HepG2 (cell line): ENCODE results near the gene RPS19. TPM values are rescaled to one million over a fixed set of nuclear protein-coding genes. Genes with fewer than 3 reads are reported as not detected.

Experiments
- BRCA1 ChIP-seq: sonication (generic); formaldehyde crosslinking; IDR thresholded peaks from 2 replicates; pipeline ENCODE4 v1.4.0; 2020; ENCODE audit warnings: missing genetic modification reagents
- CREB1 ChIP-seq, 2 experiments: fragments of 450-650 bp in 1 of 2; IDR thresholded peaks; 2 replicates each; pipeline ENCODE4 v1.6.1; 2016 to 2017; ENCODE audit warnings: control low read depth in 1 of 2, mild to moderate bottlenecking in 1 of 2, missing compliant biosample characterization in 1 of 2, missing genetic modification characterization in 1 of 2
- FIP1L1 ChIP-seq: fragments of 200-400 bp; formaldehyde crosslinking; IDR thresholded peaks from 2 replicates; pipeline ENCODE4 v1.6.1; 2018; ENCODE audit warnings: low read depth, mild to moderate bottlenecking, low read length, moderate library complexity, borderline replicate concordance; ENCODE audit not compliant: insufficient read depth
- IKZF5 ChIP-seq: IDR thresholded peaks from 2 replicates; pipeline ENCODE4 v1.6.1; 2018; ENCODE audit warnings: missing genetic modification reagents, mild to moderate bottlenecking, missing compliant biosample characterization
- NPAS2 ChIP-seq: sonication (generic); formaldehyde crosslinking; IDR thresholded peaks from 2 replicates; pipeline ENCODE4 v1.8.0; 2022; ENCODE audit warnings: mild to moderate bottlenecking, missing genetic modification reagents, borderline replicate concordance
- PREB ChIP-seq: sonication (generic); formaldehyde crosslinking; IDR thresholded peaks from 2 replicates; pipeline ENCODE4 v1.4.0; 2020; ENCODE audit warnings: missing genetic modification reagents
- RARG ChIP-seq: sonication (generic); formaldehyde crosslinking; IDR thresholded peaks from 2 replicates; pipeline ENCODE4 v1.4.0; 2020; ENCODE audit warnings: low read depth, mild to moderate bottlenecking, missing genetic modification reagents
- TBL1XR1 ChIP-seq: fragments of 150-350 bp; IDR thresholded peaks from 2 replicates; pipeline ENCODE4 v1.6.1; 2014; ENCODE audit warnings: borderline replicate concordance, low read length; ENCODE audit not compliant: partially characterized antibody
- TEAD3 ChIP-seq: optimal IDR thresholded peaks from 2 replicates; pipeline ENCODE3; 2016; ENCODE audit warnings: borderline replicate concordance
- ZBTB21 ChIP-seq: sonication (generic); formaldehyde crosslinking; IDR thresholded peaks from 2 replicates; pipeline ENCODE4 v1.4.0; 2020; ENCODE audit warnings: missing genetic modification reagents
- ZNF331 ChIP-seq: sonication (generic); formaldehyde crosslinking; IDR thresholded peaks from 2 replicates; pipeline ENCODE4 v1.4.0; 2020; ENCODE audit warnings: missing genetic modification reagents
- ZNF460 ChIP-seq: sonication (generic); formaldehyde crosslinking; IDR thresholded peaks from 2 replicates; pipeline ENCODE4 v1.5.1; 2020; ENCODE audit warnings: missing genetic modification reagents, mild to moderate bottlenecking, borderline replicate concordance
- ZNF484 ChIP-seq: sonication (generic); formaldehyde crosslinking; IDR thresholded peaks from 2 replicates; pipeline ENCODE4 v1.5.1; 2020; ENCODE audit warnings: mild to moderate bottlenecking, low read depth, missing genetic modification reagents, borderline replicate concordance
- ZNF83 ChIP-seq: sonication (generic); formaldehyde crosslinking; IDR thresholded peaks from 2 replicates; pipeline ENCODE4 v1.4.0; 2020; ENCODE audit warnings: missing genetic modification reagents, mild to moderate bottlenecking, borderline replicate concordance
- ZSCAN31 ChIP-seq: sonication (generic); formaldehyde crosslinking; IDR thresholded peaks from 2 replicates; pipeline ENCODE4 v1.5.0; 2020; ENCODE audit warnings: low read depth, mild to moderate bottlenecking, missing genetic modification reagents
- polyA plus RNA-seq, 8 experiments: library from polyadenylated mRNA; depleted of rRNA in 3 of 8; stranded (reverse) in 7 of 8; unstranded in 1 of 8; fragments of >200 nt; fragmentation: Illumina TruSeq in 4 of 8; extraction: Trizol in 4 of 8; gene quantifications; 2 replicates each; pipeline versions ENCODE4 v1.2.1 to v1.2.3, GENCODE V29; 2011 to 2016; ENCODE audit warnings: low read depth in 4 of 8, missing spikeins in 1 of 8, mixed read lengths in 1 of 8; ENCODE audit not compliant: insufficient read depth in 1 of 8
- total RNA-seq, 5 experiments: library from RNA; depleted of rRNA; stranded (reverse); fragments of >200 nt; fragmentation: Illumina TruSeq; extraction: Trizol; gene quantifications; 2 replicates each; pipeline ENCODE4 v1.2.3, GENCODE V29; 2016; ENCODE audit warnings: low read depth in 1 of 5
- TF ChIP-seq, protein P1 (sequence below): sonication (generic); formaldehyde crosslinking; IDR thresholded peaks from 2 replicates; pipeline ENCODE4 v1.8.1; 2023; ENCODE audit warnings: mild to moderate bottlenecking, moderate library complexity, missing genetic modification reagents
- TF ChIP-seq, protein P2 (sequence below): sonication (generic); formaldehyde crosslinking; IDR thresholded peaks from 2 replicates; pipeline ENCODE4 v1.4.0; 2020; ENCODE audit warnings: mild to moderate bottlenecking, missing genetic modification reagents

Gene RPS19
- total and polyA plus RNA-seq, 2 of the 13 experiments (the other 11 are each of a cell fraction or from before 2014, with no cell fraction given), result 1,983 to 4,758 TPM

DNA sequence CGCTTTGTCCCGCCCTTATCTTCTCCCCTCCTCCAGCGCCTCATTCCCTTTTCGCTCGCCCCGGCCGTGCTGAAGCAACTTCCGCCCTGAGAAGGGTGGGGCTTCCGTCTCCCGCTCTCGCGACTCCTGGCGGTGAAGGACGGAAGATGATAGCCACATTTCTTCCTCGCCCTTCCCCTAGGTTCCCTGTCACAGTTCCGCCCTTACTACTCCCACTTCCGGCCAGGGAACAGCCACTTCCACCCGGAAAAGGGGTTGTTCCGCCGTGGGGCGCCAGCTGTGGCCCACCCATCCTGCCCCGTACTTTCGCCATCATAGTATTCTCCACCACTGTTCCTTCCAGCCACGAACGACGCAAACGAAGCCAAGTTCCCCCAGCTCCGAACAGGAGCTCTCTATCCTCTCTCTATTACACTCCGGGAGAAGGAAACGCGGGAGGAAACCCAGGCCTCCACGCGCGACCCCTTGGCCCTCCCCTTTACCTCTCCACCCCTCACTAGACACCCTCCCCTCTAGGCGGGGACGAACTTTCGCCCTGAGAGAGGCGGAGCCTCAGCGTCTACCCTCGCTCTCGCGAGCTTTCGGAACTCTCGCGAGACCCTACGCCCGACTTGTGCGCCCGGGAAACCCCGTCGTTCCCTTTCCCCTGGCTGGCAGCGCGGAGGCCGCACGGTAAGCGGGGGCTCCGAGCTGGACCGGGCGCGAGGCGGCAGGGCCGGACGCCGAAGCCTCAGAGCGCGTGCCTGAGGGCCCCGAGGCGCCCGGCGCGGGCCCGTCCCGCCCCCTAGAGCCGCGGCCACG, at the start of gene RPS19 (continued):
- TF ChIP-seq FIP1L1 (0 out of 2 replicates have a peak, but pooled peaks have one; percentile 24), RARG (CRISPR knock-in tag) (no peak), BRCA1 (CRISPR knock-in tag) (0 out of 2 replicates have a peak, but pooled peaks have one; percentile 31), NPAS2 (CRISPR knock-in tag) (no peak), ZNF331 (CRISPR knock-in tag) (peak; percentile 72; the same call in 1 of the 2 replicates), CREB1 (IDR thresholded peaks at IDR 0.05) (peak; percentile 60), CREB1 (CRISPR knock-in tag; IDR thresholded peaks at IDR 0.05) (peak; percentile 85), IKZF5 (CRISPR knock-in tag) (peak; percentile 44), TBL1XR1 (no peak), ZBTB21 (CRISPR knock-in tag) (0 out of 2 replicates have a peak, but pooled peaks have one; percentile 13), ZNF460 (CRISPR knock-in tag) (no peak), ZNF83 (CRISPR knock-in tag) (no peak), PREB (no peak), TEAD3 (peak; percentile 50), ZNF484 (no peak), ZSCAN31 (CRISPR knock-in tag) (peak; percentile 64)
- TF ChIP-seq, protein P1, sequence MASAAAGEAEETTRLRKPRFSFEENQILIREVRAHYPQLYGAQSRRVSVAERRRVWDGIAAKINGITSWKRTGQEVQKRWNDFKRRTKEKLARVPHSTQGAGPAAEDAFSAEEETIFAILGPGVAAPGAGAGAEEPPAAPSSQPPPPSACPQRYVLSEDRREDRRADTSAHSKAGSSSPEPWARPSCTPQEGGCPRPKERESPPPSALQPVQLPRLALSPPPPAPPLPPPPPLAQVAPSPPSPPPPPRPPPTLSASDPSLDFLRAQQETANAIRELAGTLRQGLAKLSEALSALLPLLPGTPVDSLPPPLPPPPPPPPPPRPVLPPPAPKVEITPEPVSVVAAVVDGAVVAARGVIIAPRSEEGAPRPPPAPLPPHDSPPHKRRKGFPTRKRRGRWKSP (CRISPR knock-in tag), result peak; percentile 33; the same call in 1 of the 2 replicates
- TF ChIP-seq, protein P2, sequence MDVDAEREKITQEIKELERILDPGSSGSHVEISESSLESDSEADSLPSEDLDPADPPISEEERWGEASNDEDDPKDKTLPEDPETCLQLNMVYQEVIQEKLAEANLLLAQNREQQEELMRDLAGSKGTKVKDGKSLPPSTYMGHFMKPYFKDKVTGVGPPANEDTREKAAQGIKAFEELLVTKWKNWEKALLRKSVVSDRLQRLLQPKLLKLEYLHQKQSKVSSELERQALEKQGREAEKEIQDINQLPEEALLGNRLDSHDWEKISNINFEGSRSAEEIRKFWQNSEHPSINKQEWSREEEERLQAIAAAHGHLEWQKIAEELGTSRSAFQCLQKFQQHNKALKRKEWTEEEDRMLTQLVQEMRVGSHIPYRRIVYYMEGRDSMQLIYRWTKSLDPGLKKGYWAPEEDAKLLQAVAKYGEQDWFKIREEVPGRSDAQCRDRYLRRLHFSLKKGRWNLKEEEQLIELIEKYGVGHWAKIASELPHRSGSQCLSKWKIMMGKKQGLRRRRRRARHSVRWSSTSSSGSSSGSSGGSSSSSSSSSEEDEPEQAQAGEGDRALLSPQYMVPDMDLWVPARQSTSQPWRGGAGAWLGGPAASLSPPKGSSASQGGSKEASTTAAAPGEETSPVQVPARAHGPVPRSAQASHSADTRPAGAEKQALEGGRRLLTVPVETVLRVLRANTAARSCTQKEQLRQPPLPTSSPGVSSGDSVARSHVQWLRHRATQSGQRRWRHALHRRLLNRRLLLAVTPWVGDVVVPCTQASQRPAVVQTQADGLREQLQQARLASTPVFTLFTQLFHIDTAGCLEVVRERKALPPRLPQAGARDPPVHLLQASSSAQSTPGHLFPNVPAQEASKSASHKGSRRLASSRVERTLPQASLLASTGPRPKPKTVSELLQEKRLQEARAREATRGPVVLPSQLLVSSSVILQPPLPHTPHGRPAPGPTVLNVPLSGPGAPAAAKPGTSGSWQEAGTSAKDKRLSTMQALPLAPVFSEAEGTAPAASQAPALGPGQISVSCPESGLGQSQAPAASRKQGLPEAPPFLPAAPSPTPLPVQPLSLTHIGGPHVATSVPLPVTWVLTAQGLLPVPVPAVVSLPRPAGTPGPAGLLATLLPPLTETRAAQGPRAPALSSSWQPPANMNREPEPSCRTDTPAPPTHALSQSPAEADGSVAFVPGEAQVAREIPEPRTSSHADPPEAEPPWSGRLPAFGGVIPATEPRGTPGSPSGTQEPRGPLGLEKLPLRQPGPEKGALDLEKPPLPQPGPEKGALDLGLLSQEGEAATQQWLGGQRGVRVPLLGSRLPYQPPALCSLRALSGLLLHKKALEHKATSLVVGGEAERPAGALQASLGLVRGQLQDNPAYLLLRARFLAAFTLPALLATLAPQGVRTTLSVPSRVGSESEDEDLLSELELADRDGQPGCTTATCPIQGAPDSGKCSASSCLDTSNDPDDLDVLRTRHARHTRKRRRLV (CRISPR knock-in tag), result peak; percentile 84
